BLaER1 treated with 17β-estradiol and CSF1 and Interleukin-3, amounts not matched to agents 10 nM and 100 nM (cell line): ENCODE measurements around the gene AKT1.
A peak's percentile ranks its signal among the peaks of the same experiment; 100 is the strongest.

Experiments
- H3K27ac ChIP-seq, 11 experiments: shearing (Covaris generic); formaldehyde crosslinking; 2 replicates each; pipeline ENCODE4 v1.8.1; 2022
- H3K27me3 ChIP-seq, 11 experiments: shearing (Covaris generic); formaldehyde crosslinking; 2 replicates each; pipeline ENCODE4 v1.8.1; 2022
- H3K36me3 ChIP-seq, 11 experiments: shearing (Covaris generic); formaldehyde crosslinking; 2 replicates each; pipeline ENCODE4 v1.8.1; 2022
- H3K4me1 ChIP-seq, 10 experiments: shearing (Covaris generic); formaldehyde crosslinking; 2 replicates each; pipeline ENCODE4 v1.8.1; 2022
- H3K4me2 ChIP-seq, 11 experiments: shearing (Covaris generic); formaldehyde crosslinking; 2 replicates each; pipeline ENCODE4 v1.8.1; 2022
- H3K4me3 ChIP-seq, 10 experiments: shearing (Covaris generic); formaldehyde crosslinking; 2 replicates each; pipeline ENCODE4 v1.8.1; 2022
- H3K9ac ChIP-seq, 11 experiments: shearing (Covaris generic); formaldehyde crosslinking; 2 replicates each; pipeline ENCODE4 v1.8.1; 2022
- H3K9me3 ChIP-seq, 11 experiments: shearing (Covaris generic); formaldehyde crosslinking; replicated peaks in 1 of 11; 2 replicates each; pipeline ENCODE4 v1.8.1; 2022
- H4K20me1 ChIP-seq, 11 experiments: shearing (Covaris generic); formaldehyde crosslinking; 2 replicates each; pipeline ENCODE4 v1.8.1; 2022
- Cebpa-rat ChIP-seq, 11 experiments: shearing (Covaris generic); IDR thresholded peaks; 2 replicates each; pipeline ENCODE4 v1.8.1; 2022

Gene AKT1

DNA sequence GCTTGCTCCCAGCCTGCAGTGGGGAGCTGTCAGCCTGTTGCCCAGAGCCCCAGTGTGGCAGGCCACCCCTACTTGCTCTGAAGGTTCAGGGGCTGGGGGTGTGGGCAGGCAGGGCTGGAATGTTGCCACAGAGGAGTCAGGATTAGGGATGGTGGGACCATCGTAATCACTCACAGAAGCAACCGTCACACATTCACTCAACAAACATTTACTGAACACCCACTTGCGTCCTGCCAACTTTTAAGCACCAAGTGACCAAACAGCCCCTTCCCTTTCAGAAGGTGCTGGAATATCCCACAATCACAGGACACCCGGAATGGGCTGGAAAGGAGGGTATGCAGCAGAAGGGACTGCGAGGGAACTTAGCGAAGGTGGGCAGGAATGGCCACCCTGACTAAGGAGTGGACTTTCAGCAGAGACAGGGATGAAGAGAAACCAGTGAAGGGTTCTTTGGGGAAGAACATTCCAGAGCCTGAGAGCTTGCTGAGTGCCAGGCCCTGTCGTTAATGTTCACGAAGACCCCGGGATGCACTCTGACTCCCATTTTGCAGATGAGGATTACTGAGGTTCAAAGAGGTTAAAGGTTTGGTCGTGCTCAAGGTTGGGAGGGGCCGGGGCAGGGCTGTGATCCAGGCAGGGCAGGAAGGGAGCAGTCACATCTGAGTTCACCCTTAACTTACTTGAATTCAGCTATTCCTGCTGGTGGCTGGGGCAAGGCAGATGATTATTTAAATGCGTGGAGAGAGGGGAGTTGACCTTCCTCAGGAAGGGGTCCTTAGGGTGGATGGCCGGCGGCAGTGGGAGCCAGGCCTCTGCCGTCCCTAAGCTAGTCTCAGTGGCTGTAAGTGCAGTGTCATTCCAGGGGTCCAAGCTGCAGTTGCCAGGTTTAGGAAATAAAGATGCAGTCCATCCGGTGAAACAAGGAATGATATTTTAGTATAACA is 3.0 kb upstream of the AKT1 start:
- peak overlapping the region in 1 of 11 experiments; percentile 28; a peak in 1 of 22 replicates for H3K27ac ChIP-seq
- H3K4me3 ChIP-seq = no peak overlapping the region; a peak in 1 of 20 replicates
- peak overlapping the region; percentile 90 to 100 (median 99) for H3K4me2 ChIP-seq
- H3K27me3 ChIP-seq = peaks cover 0 to 31% (median 22%) of the 10 kb centered on the region in 11 experiments; a peak in 14 of 22 replicates
- H3K4me1 ChIP-seq = peaks cover 57 to 82% (median 78%) of the 10 kb centered on the region in 10 experiments
- H3K9ac ChIP-seq = peak overlapping the region in 7 of 11 experiments; percentile 7 to 84 (median 45); a peak in 10 of 22 replicates
- peaks cover 0 to 3% (median 0%) of the 10 kb centered on the region in 11 experiments; a peak in 3 of 22 replicates for H3K36me3 ChIP-seq
- no peaks in the 10 kb centered on the region for H3K9me3 ChIP-seq
- TF ChIP-seq Cebpa-rat (IDR thresholded peaks at IDR 0.05) = no peak
- peaks cover 9 to 44% (median 39%) of the 10 kb centered on the region in 11 experiments for H4K20me1 ChIP-seq

- Histone ChIP-seq H3K9ac (peak overlapping the region in 9 of 11 experiments; percentile 11 to 62 (median 40); a peak in 12 of 22 replicates), H3K4me1 (peaks cover 59 to 82% (median 78%) of the 10 kb centered on the region in 10 experiments), H3K9me3 (no peaks in the 10 kb centered on the region), H3K27me3 (peaks cover 0 to 31% (median 22%) of the 10 kb centered on the region in 11 experiments; a peak in 14 of 22 replicates), H3K4me2 (peak overlapping the region; percentile 90 to 100 (median 95)), H4K20me1 (peaks cover 21 to 45% (median 40%) of the 10 kb centered on the region in 11 experiments), H3K4me3 (no peak overlapping the region), H3K36me3 (peaks cover 3 to 15% (median 6%) of the 10 kb centered on the region in 11 experiments; a peak in 15 of 22 replicates), H3K27ac (peak overlapping the region in 1 of 11 experiments; percentile 28; a peak in 1 of 22 replicates)
- TF ChIP-seq Cebpa-rat (IDR thresholded peaks at IDR 0.05) = no peak
These were observed 1.8 kb upstream of the AKT1 start for GRCh38 chr14:104797115-104798044.

GRCh38 chr14:104796687-104797081 is 1.1 kb upstream of the AKT1 start:
- Histone ChIP-seq H3K27me3 (peaks cover 0 to 31% (median 22%) of the 10 kb centered on the region in 11 experiments; a peak in 14 of 22 replicates), H3K9ac (peak overlapping the region in 3 of 11 experiments; percentile 10 to 99 (median 98); a peak in 5 of 22 replicates), H3K36me3 (peaks cover 10 to 22% (median 13%) of the 10 kb centered on the region in 11 experiments; a peak in 21 of 22 replicates), H3K4me2 (peak overlapping the region; percentile 90 to 100 (median 95)), H3K9me3 (no peaks in the 10 kb centered on the region), H3K4me3 (no peak overlapping the region), H3K27ac (no peak overlapping the region), H4K20me1 (peaks cover 28 to 45% (median 41%) of the 10 kb centered on the region in 11 experiments), H3K4me1 (peaks cover 59 to 82% (median 78%) of the 10 kb centered on the region in 10 experiments)
- TF ChIP-seq Cebpa-rat (IDR thresholded peaks at IDR 0.05) = no peak

DNA sequence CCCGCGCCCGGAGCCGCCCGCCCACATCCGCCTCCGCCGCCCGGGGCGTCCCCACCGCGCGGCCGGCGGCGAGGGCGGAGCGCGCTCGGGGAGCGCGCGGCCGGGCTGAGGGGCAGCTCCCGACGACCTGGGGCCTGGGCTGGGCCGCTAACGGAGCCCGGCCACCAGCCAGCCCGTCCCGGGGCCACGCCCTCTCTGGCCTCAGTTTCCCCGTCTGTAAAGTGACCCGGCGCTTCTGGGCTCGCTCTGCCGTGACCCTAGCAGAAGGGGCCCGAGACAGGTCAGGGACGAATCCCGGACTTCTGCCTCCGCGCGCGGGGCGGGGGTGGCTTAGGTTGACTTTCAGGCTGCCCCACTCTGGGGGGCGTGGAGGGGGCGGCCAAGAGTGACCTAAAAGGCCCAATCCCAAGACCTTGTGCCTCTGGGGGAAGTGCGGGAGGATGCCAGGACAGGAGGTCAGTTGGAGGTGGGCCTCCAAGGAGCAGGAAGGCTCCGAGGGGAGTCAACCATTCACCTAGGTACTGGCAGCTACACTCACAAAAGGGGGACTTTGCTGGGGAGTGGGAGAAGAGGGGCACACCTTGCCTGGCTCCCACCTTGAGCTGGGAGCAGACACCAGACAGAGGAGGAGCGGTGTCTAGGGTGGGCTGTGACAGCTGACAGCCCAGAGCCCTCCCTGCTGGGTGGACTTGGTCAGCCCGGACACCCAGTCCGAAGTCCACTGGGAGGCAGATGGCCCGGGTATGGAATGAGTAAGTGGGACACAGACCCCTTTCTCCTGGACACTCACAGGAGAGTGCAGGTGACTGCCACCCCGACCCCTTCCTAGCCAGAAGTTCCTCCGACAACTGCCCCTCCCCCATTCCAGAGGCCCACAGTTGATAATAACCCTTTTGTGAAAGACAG is 486 bp upstream of the AKT1 start:
- Histone ChIP-seq H3K9me3 (no peaks in the 10 kb centered on the region), H3K36me3 (peaks cover 16 to 28% (median 20%) of the 10 kb centered on the region in 11 experiments; a peak in 21 of 22 replicates), H3K27me3 (peaks cover 0 to 31% (median 22%) of the 10 kb centered on the region in 11 experiments; a peak in 14 of 22 replicates), H3K27ac (peak overlapping the region; percentile 55 to 96 (median 93)), H3K4me2 (peak overlapping the region; percentile 90 to 100 (median 95)), H3K9ac (peak overlapping the region; percentile 93 to 99 (median 98)), H3K4me1 (peaks cover 59 to 82% (median 78%) of the 10 kb centered on the region in 10 experiments), H4K20me1 (peaks cover 34 to 45% (median 41%) of the 10 kb centered on the region in 11 experiments), H3K4me3 (peak overlapping the region; percentile 89 to 100 (median 97))
- no peak for TF ChIP-seq Cebpa-rat (IDR thresholded peaks at IDR 0.05)

DNA sequence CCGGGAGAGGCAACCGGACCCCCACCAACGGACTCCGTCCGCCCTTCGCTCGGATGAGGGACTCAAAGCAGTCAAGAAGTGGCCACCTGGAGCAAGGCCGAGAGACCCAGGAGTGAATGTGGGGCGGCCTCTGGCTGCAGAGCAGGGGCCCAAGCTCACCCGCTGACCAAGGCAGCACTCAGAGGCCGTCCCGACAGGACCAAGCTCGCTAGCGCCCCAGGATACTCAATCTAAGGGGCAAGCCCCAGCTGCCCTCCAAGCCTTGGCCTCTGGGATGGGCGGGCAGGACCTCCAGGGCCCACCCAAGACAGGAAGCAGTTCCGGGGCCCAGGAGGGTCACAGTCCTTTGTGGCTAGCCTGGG is 936 bp downstream of the AKT1 start:
- peaks cover 26 to 42% (median 33%) of the 10 kb centered on the region in 11 experiments for H3K36me3 ChIP-seq
- H3K27me3 ChIP-seq = peaks cover 0 to 31% (median 22%) of the 10 kb centered on the region in 11 experiments; a peak in 14 of 22 replicates
- H3K9me3 ChIP-seq = no peaks in the 10 kb centered on the region
- no peak for TF ChIP-seq Cebpa-rat (IDR thresholded peaks at IDR 0.05)
- H3K9ac ChIP-seq = peak overlapping the region; percentile 93 to 99 (median 98)
- peak overlapping the region; percentile 89 to 100 (median 97) for H3K4me3 ChIP-seq
- peak overlapping the region; percentile 93 to 100 (median 97) for H3K4me2 ChIP-seq
- peak overlapping the region; percentile 85 to 96 (median 93) for H3K27ac ChIP-seq
- H3K4me1 ChIP-seq = peaks cover 70 to 85% (median 81%) of the 10 kb centered on the region in 10 experiments
- H4K20me1 ChIP-seq = peaks cover 42 to 59% (median 55%) of the 10 kb centered on the region in 11 experiments

GRCh38 chr14:104794099-104794498 is 1.4 kb downstream of the AKT1 start:
- peaks cover 46 to 64% (median 60%) of the 10 kb centered on the region in 11 experiments for H4K20me1 ChIP-seq

GRCh38 chr14:104793703-104793959 is 1.9 kb downstream of the AKT1 start:
- Histone ChIP-seq H3K36me3 (peaks cover 35 to 52% (median 43%) of the 10 kb centered on the region in 11 experiments), H3K27ac (peak overlapping the region in 9 of 11 experiments; percentile 88 to 96 (median 93); a peak in 13 of 22 replicates), H3K27me3 (peaks cover 0 to 23% (median 18%) of the 10 kb centered on the region in 11 experiments; a peak in 14 of 22 replicates), H3K9me3 (no peaks in the 10 kb centered on the region), H3K4me1 (peaks cover 76 to 87% (median 83%) of the 10 kb centered on the region in 10 experiments), H4K20me1 (peaks cover 46 to 69% (median 65%) of the 10 kb centered on the region in 11 experiments), H3K4me3 (peak overlapping the region; percentile 89 to 100 (median 97)), H3K9ac (peak overlapping the region; percentile 93 to 99 (median 98)), H3K4me2 (peak overlapping the region; percentile 93 to 100 (median 97))
- no peak for TF ChIP-seq Cebpa-rat (IDR thresholded peaks at IDR 0.05)

More at GRCh38 chr14:104794099-104794498, 1.4 kb downstream of the AKT1 start:
- H3K9ac ChIP-seq = peak overlapping the region; percentile 93 to 99 (median 98)
- H3K27me3 ChIP-seq = peaks cover 0 to 28% (median 22%) of the 10 kb centered on the region in 11 experiments; a peak in 14 of 22 replicates
- no peak for TF ChIP-seq Cebpa-rat (IDR thresholded peaks at IDR 0.05)
- H3K4me2 ChIP-seq = peak overlapping the region; percentile 93 to 100 (median 97)
- H3K36me3 ChIP-seq = peaks cover 31 to 47% (median 38%) of the 10 kb centered on the region in 11 experiments
- H3K27ac ChIP-seq = peak overlapping the region; percentile 85 to 96 (median 93); a peak in 21 of 22 replicates
- peaks cover 71 to 85% (median 80%) of the 10 kb centered on the region in 10 experiments for H3K4me1 ChIP-seq
- H3K9me3 ChIP-seq = no peaks in the 10 kb centered on the region
- peak overlapping the region; percentile 89 to 100 (median 97) for H3K4me3 ChIP-seq
